ENCODE data around the gene USE1.

Gene USE1

GRCh38 chr19:17229890-17230289 is 14.7 kb downstream of the USE1 start:
- H2AFZ ChIP-seq (ENCODE audit: low read depth), result no peak overlapping the region
- no peak overlapping the region for H3K4me3 ChIP-seq (IDR thresholded peaks at IDR 0.05; ENCODE audit: insufficient read depth, low read depth, low read length)
- no peaks in the 10 kb centered on the region for H3K27me3 ChIP-seq (ENCODE audit: insufficient read depth, low read depth)
- peaks cover 16% of the 10 kb centered on the region for H3K4me1 ChIP-seq (ENCODE audit: low read depth, poor library complexity, severe bottlenecking)
- no peak for TF ChIP-seq CTCF (conservative IDR thresholded peaks at IDR 0.05; ENCODE audit: low read depth, low read length)
- H3K27ac ChIP-seq, result no peak overlapping the region
- H3K4me2 ChIP-seq, result no peak overlapping the region
- H4K20me1 ChIP-seq (ENCODE audit: insufficient read depth), result no peaks in the 10 kb centered on the region
- peaks cover 16% of the 10 kb centered on the region for H3K79me2 ChIP-seq (ENCODE audit: insufficient read depth, low read depth)
- no peak overlapping the region for H3K9ac ChIP-seq
- H3K36me3 ChIP-seq (ENCODE audit: insufficient read depth), result no peaks in the 10 kb centered on the region

GRCh38 chr19:17232258-17232657 is 17.1 kb downstream of the USE1 start:
- Histone ChIP-seq H3K27me3 (ENCODE audit: insufficient read depth, low read depth) (no peaks in the 10 kb centered on the region), H3K4me3 (IDR thresholded peaks at IDR 0.05; ENCODE audit: insufficient read depth, low read depth, low read length) (no peak overlapping the region), H3K4me2 (no peak overlapping the region), H3K36me3 (ENCODE audit: insufficient read depth) (no peaks in the 10 kb centered on the region), H3K79me2 (ENCODE audit: insufficient read depth, low read depth) (peaks cover 19% of the 10 kb centered on the region), H3K4me1 (ENCODE audit: low read depth, poor library complexity, severe bottlenecking) (peaks cover 15% of the 10 kb centered on the region), H2AFZ (ENCODE audit: low read depth) (no peak overlapping the region), H3K27ac (no peak overlapping the region), H3K9ac (no peak overlapping the region), H4K20me1 (ENCODE audit: insufficient read depth) (no peaks in the 10 kb centered on the region)
- TF ChIP-seq CTCF (conservative IDR thresholded peaks at IDR 0.05; ENCODE audit: low read depth, low read length), result no peak

GRCh38 chr19:17234911-17235299 is 19.7 kb downstream of the USE1 start:
- H3K4me2 ChIP-seq, result peak overlapping the region; percentile 99
- no peaks in the 10 kb centered on the region for H4K20me1 ChIP-seq (ENCODE audit: insufficient read depth)
- peak overlapping the region; percentile 74 for H3K9ac ChIP-seq
- H3K27ac ChIP-seq, result peak overlapping the region; percentile 68
- no peak for TF ChIP-seq CTCF (conservative IDR thresholded peaks at IDR 0.05; ENCODE audit: low read depth, low read length)
- H3K4me1 ChIP-seq (ENCODE audit: low read depth, poor library complexity, severe bottlenecking), result peaks cover 15% of the 10 kb centered on the region
- H3K36me3 ChIP-seq (ENCODE audit: insufficient read depth), result no peaks in the 10 kb centered on the region
- peaks cover 19% of the 10 kb centered on the region for H3K79me2 ChIP-seq (ENCODE audit: insufficient read depth, low read depth)
- H3K4me3 ChIP-seq (IDR thresholded peaks at IDR 0.05; ENCODE audit: insufficient read depth, low read depth, low read length), result no peak overlapping the region
- H3K27me3 ChIP-seq (ENCODE audit: insufficient read depth, low read depth), result no peaks in the 10 kb centered on the region
- peak overlapping the region; percentile 73; the same call in 1 of the 2 replicates for H2AFZ ChIP-seq (ENCODE audit: low read depth)

GRCh38 chr19:17235300-17235970 is 20.3 kb downstream of the USE1 start:
- peaks cover 19% of the 10 kb centered on the region for H3K79me2 ChIP-seq (ENCODE audit: insufficient read depth, low read depth)
- H3K4me2 ChIP-seq, result peak overlapping the region; percentile 99
- no peaks in the 10 kb centered on the region for H3K27me3 ChIP-seq (ENCODE audit: insufficient read depth, low read depth)
- peaks cover 15% of the 10 kb centered on the region for H3K4me1 ChIP-seq (ENCODE audit: low read depth, poor library complexity, severe bottlenecking)
- TF ChIP-seq CTCF (conservative IDR thresholded peaks at IDR 0.05; ENCODE audit: low read depth, low read length), result peak; percentile 49; the same call in 1 of the 2 replicates
- H3K4me3 ChIP-seq (IDR thresholded peaks at IDR 0.05; ENCODE audit: insufficient read depth, low read depth, low read length), result no peak overlapping the region
- H3K27ac ChIP-seq, result peak overlapping the region; percentile 68
- H4K20me1 ChIP-seq (ENCODE audit: insufficient read depth), result no peaks in the 10 kb centered on the region
- H3K36me3 ChIP-seq (ENCODE audit: insufficient read depth), result no peaks in the 10 kb centered on the region
- peak overlapping the region; percentile 73 for H2AFZ ChIP-seq (ENCODE audit: low read depth)
- H3K9ac ChIP-seq, result peak overlapping the region; percentile 74

Measured in KMS-11 (cell line).